Neural crest cell (in vitro differentiated cells): ENCODE results near the gene UCMA. TPM values are rescaled to one million over a fixed set of nuclear protein-coding genes. Genes with fewer than 3 reads are reported as not detected.
A peak's percentile ranks its signal among the peaks of the same experiment; 100 is the strongest.

Experiments used
- DNase-seq: peaks from one replicate; pipeline ENCODE4 v3.0.0; 2021; ENCODE audit warnings: low read depth, mixed read lengths, low spot score
- H3K27ac Mint-ChIP-seq: one replicate; pipeline ENCODE4 v1.8.0; 2021; ENCODE audit warnings: mild to moderate bottlenecking, mixed read lengths; ENCODE audit not compliant: unreplicated experiment
- H3K27me3 Mint-ChIP-seq: 2 replicates; pipeline ENCODE4 v1.8.0; 2021; ENCODE audit warnings: low read depth, mild to moderate bottlenecking, mixed read lengths
- H3K36me3 Mint-ChIP-seq: 2 replicates; pipeline ENCODE4 v1.8.0; 2021; ENCODE audit warnings: low read depth, mild to moderate bottlenecking, mixed read lengths
- H3K4me1 Mint-ChIP-seq: 2 replicates; pipeline ENCODE4 v1.8.0; 2021; ENCODE audit warnings: mixed read lengths
- H3K4me3 Mint-ChIP-seq: one replicate; pipeline ENCODE4 v1.8.0; 2021; ENCODE audit warnings: mild to moderate bottlenecking, mixed read lengths
- H3K9me3 Mint-ChIP-seq: 2 replicates; pipeline ENCODE4 v1.8.0; 2021; ENCODE audit warnings: mixed read lengths
- total RNA-seq: library from RNA; stranded (reverse); gene quantifications from 2 replicates; pipeline ENCODE4 v1.2.1, GENCODE V29; 2021
- TF ChIP-seq, protein P1 (sequence below): fragments of 200-600 bp; sonication (generic); conservative IDR thresholded peaks from 2 replicates; pipeline ENCODE4 v1.5.0; 2021; ENCODE audit warnings: antibody characterized with exemption, mild to moderate bottlenecking

Gene UCMA
- total RNA-seq, 1 donor from 2014 or later = not detected

DNA sequence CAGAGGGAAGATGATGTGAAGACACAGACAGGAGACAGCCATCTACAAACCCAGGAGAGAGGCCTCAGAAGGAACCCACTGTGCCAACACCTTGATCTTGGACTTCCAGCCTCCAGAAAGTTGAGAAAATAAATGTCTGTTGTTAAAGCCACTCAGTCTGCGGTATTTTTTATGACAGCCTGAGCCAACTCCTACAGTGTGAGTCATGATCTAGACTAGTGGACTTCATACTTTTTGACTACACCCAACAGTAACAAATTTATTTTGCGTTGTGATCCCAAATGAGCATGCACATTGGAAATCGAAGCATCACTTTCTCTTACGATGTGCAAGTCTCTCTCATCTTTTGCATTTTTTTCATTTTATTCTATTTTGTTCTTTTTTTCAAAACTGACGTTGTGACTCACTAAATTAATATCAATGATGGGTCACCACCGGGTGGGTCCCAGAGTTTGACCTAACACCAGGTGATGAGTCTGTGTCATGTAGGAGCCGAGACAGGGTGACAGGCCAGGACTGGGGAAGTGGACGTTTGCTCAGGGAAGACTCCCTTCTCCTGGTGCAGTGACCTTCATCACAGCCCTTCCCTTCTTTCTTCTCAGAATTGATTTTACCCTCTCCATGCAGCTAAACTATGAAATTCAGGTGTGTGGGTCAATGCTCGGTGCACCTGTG is 36.8 kb upstream of the UCMA start:
- Mint-ChIP-seq H3K36me3 (no peaks in the 10 kb centered on the region), H3K27me3 (no peaks in the 10 kb centered on the region), H3K4me3 (no peak overlapping the region), H3K27ac (no peak overlapping the region), H3K9me3 (no peaks in the 10 kb centered on the region), H3K4me1 (peaks cover 20% of the 10 kb centered on the region)
- TF ChIP-seq, protein P1, sequence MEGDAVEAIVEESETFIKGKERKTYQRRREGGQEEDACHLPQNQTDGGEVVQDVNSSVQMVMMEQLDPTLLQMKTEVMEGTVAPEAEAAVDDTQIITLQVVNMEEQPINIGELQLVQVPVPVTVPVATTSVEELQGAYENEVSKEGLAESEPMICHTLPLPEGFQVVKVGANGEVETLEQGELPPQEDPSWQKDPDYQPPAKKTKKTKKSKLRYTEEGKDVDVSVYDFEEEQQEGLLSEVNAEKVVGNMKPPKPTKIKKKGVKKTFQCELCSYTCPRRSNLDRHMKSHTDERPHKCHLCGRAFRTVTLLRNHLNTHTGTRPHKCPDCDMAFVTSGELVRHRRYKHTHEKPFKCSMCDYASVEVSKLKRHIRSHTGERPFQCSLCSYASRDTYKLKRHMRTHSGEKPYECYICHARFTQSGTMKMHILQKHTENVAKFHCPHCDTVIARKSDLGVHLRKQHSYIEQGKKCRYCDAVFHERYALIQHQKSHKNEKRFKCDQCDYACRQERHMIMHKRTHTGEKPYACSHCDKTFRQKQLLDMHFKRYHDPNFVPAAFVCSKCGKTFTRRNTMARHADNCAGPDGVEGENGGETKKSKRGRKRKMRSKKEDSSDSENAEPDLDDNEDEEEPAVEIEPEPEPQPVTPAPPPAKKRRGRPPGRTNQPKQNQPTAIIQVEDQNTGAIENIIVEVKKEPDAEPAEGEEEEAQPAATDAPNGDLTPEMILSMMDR = no peak
- no peak for DNase-seq

DNA sequence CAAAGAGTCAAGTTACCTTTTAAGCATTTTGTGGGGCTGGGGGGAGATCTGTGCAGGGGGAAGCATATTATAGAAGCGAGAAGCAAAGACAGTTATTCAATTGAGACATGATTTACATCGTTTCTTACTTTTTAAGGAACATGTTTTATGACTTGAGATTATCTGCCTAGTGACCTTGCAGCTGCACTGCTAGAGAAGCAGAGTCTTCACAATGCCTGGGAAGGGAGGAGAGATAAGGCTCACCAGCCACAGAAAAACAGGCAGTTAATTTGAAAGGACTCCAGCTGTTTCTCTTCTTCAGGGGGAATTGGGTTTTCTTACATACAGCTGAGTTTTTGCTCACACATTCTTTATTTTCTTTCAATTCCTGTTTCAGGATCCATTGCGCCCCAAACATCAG is 34.7 kb upstream of the UCMA start:
- H3K27me3 Mint-ChIP-seq = no peaks in the 10 kb centered on the region
- TF ChIP-seq, protein P1 = no peak
- H3K36me3 Mint-ChIP-seq = no peaks in the 10 kb centered on the region
- no peak overlapping the region for H3K27ac Mint-ChIP-seq
- peaks cover 22% of the 10 kb centered on the region for H3K4me1 Mint-ChIP-seq
- no peak overlapping the region for H3K4me3 Mint-ChIP-seq
- no peaks in the 10 kb centered on the region for H3K9me3 Mint-ChIP-seq
- no peak for DNase-seq

DNA sequence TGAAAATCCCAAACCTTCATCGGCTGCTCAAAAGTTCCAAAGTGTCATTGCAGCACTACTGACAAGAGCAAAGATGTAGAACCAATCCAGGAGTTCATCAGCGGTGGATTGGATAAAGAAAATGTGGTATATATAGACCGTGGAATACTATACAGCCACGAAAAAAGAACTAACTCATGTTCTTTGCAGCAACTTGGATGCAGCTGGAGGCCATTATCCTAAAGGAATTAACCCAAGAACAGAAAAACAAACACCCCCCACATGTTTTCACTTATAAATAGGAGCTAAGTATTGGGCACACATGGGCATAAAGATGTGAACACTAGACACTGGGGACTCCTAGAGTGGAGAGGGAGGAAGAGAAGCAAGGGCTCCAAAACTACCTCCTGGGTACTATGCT is 34.1 kb upstream of the UCMA start:
- Mint-ChIP-seq H3K27ac (no peak overlapping the region), H3K4me3 (no peak overlapping the region), H3K9me3 (no peaks in the 10 kb centered on the region), H3K36me3 (no peaks in the 10 kb centered on the region), H3K27me3 (no peaks in the 10 kb centered on the region), H3K4me1 (peaks cover 27% of the 10 kb centered on the region)
- DNase-seq = no peak
- TF ChIP-seq, protein P1 = no peak

DNA sequence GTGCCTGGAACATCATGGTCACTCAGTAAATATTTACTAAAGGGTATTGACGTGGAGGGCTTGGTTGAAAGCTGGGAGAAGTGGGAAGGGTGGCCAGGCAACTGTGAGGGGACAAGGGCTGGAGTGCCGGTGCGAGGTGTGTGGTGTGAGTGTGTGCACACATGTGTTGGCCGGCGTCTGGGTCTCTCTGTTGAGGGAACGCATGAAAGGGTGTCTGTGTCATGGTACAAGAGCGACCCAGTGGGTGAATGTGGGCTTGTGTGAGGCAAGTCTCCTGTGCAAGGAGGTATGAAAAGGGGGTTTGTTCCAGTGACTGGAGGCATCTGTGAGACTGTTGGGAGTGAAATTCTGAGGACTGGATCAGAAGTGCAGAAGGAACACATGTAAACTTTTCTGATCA is 29.4 kb upstream of the UCMA start:
- H3K36me3 Mint-ChIP-seq = peaks cover 2% of the 10 kb centered on the region
- H3K9me3 Mint-ChIP-seq = peaks cover 6% of the 10 kb centered on the region
- no peak for DNase-seq
- H3K27ac Mint-ChIP-seq = peak overlapping the region; percentile 28
- peaks cover 11% of the 10 kb centered on the region for H3K4me1 Mint-ChIP-seq
- TF ChIP-seq, protein P1 = no peak
- no peaks in the 10 kb centered on the region for H3K27me3 Mint-ChIP-seq
- H3K4me3 Mint-ChIP-seq = no peak overlapping the region

DNA sequence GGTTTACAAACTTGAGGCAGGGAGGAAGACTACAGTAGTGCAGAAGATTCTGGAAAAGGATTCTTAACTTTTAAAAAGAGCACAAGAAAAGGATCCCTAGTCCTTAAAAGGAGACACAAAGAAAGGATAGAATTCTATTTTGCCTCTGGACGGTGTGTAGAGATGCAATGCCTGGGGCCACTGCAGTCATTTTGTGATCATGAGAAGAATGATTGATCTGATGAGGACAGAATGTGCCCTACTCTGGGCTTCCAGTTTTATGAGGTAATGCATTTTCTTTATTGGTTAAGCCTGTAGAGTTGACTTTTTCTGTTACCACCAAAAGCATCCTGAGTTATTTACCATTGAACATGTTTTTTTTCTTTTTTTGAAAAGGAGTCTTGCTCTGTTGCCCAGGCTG is 28.3 kb upstream of the UCMA start:
- peaks cover 6% of the 10 kb centered on the region for H3K9me3 Mint-ChIP-seq
- TF ChIP-seq, protein P1 = no peak
- H3K27me3 Mint-ChIP-seq = no peaks in the 10 kb centered on the region
- peaks cover 15% of the 10 kb centered on the region for H3K4me1 Mint-ChIP-seq
- H3K27ac Mint-ChIP-seq = no peak overlapping the region
- no peak for DNase-seq
- H3K4me3 Mint-ChIP-seq = no peak overlapping the region
- H3K36me3 Mint-ChIP-seq = peaks cover 4% of the 10 kb centered on the region
